Measurements from ENCODE around the gene INPP5A. TPM values are rescaled to one million over a fixed set of nuclear protein-coding genes. Genes with fewer than 3 reads are reported as not detected.

INPP5A gene
- total and polyA plus RNA-seq, 2 donors (not counting 1 experiment from before 2014, with no cell fraction given): 9.3 to 87.8 TPM

DNA sequence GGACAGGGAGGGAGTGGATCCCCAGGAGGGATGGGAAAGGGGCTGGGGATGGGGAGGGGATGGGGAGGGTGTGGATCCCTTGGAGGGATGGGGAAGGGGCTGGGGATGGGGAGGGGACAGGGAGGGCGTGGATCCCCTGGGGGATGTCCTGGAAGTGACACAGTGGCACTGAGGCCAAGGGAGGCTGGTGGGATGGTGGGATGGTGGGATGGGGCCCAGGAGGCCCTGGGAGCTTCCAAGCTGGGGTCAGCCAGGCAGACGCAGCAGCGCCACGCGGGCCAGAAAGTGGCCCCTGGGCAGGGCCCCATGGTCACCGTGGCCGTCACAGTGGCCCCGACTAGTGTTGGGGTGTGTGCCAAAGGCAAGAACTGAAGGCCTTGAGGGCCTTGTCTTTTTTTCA is 67.8 kb downstream of the INPP5A start:
- Histone ChIP-seq H3K36me3 (replicated peaks in 1 of 2; ENCODE audit: control extremely low read depth in 1 of 2, control insufficient read depth in 1 of 2, extremely low read depth in 1 of 2, insufficient read depth in 2 of 2, low read length in 1 of 2) (peaks cover 0 to 10% of the 10 kb centered on the region in 2 experiments), H3K27ac (ENCODE audit: low read length in 2 of 2) (no peak overlapping the region), H2AFZ (ENCODE audit: insufficient read depth, low read depth, low read length, poor library complexity, severe bottlenecking) (no peak overlapping the region), H3K9ac (ENCODE audit: low read length) (no peak overlapping the region), H3K27me3 (replicated peaks in 1 of 4; ENCODE audit: control extremely low read depth in 1 of 4, control insufficient read depth in 3 of 4, insufficient read depth in 4 of 4, low read length in 3 of 4) (no peaks in the 10 kb centered on the region), H3K4me1 (ENCODE audit: control insufficient read depth in 2 of 2, insufficient read depth in 2 of 2, low read length in 2 of 2) (no peaks in the 10 kb centered on the region), H3K4me3 (ENCODE audit: control extremely low read depth in 1 of 5, extremely low read depth in 1 of 5, insufficient read depth in 1 of 5, low read depth in 2 of 5, low read length in 4 of 5) (no peak overlapping the region), H4K20me1 (ENCODE audit: control insufficient read depth, insufficient read depth, low read length, poor library complexity, severe bottlenecking) (peaks cover 80% of the 10 kb centered on the region), H3K4me2 (replicated peaks; ENCODE audit: low read depth, low read length, poor library complexity, severe bottlenecking) (no peak overlapping the region), H3K9me3 (ENCODE audit: control extremely low read depth in 1 of 3, control insufficient read depth in 2 of 3, insufficient read depth in 1 of 3, low read length in 2 of 3) (peaks cover 0 to 7% (median 5%) of the 10 kb centered on the region in 3 donors), H3K79me2 (ENCODE audit: control insufficient read depth, insufficient read depth, low read length) (peaks cover 97% of the 10 kb centered on the region)
- DNase-seq (no peak), ATAC-seq (ENCODE audit: low read depth) (no peak)
- Mint-ChIP-seq H3K27ac (no peak overlapping the region), H3K4me1 (peaks cover 21% of the 10 kb centered on the region), H3K9me3 (ENCODE audit: insufficient read depth) (peaks cover 2% of the 10 kb centered on the region), H3K27me3 (no peaks in the 10 kb centered on the region), H3K4me3 (no peak overlapping the region)
- POLR2A ChIA-PET: no interaction called here
- WGBS (ENCODE audit: insufficient coverage): 85% methylated on average over 7 of the region's 8 CpGs
- TF ChIP-seq EZH2 (IDR thresholded peaks at IDR 0.05; ENCODE audit: borderline replicate concordance, insufficient read depth, low read depth, low read length, poor library complexity, severe bottlenecking): no peak
- TF ChIP-seq, protein P1, sequence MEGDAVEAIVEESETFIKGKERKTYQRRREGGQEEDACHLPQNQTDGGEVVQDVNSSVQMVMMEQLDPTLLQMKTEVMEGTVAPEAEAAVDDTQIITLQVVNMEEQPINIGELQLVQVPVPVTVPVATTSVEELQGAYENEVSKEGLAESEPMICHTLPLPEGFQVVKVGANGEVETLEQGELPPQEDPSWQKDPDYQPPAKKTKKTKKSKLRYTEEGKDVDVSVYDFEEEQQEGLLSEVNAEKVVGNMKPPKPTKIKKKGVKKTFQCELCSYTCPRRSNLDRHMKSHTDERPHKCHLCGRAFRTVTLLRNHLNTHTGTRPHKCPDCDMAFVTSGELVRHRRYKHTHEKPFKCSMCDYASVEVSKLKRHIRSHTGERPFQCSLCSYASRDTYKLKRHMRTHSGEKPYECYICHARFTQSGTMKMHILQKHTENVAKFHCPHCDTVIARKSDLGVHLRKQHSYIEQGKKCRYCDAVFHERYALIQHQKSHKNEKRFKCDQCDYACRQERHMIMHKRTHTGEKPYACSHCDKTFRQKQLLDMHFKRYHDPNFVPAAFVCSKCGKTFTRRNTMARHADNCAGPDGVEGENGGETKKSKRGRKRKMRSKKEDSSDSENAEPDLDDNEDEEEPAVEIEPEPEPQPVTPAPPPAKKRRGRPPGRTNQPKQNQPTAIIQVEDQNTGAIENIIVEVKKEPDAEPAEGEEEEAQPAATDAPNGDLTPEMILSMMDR (IDR thresholded peaks at IDR 0.05): no peak
- intact Hi-C loops (cut with micrococcal nuclease): no loop called here
- CTCF ChIA-PET: no interaction called here

DNA sequence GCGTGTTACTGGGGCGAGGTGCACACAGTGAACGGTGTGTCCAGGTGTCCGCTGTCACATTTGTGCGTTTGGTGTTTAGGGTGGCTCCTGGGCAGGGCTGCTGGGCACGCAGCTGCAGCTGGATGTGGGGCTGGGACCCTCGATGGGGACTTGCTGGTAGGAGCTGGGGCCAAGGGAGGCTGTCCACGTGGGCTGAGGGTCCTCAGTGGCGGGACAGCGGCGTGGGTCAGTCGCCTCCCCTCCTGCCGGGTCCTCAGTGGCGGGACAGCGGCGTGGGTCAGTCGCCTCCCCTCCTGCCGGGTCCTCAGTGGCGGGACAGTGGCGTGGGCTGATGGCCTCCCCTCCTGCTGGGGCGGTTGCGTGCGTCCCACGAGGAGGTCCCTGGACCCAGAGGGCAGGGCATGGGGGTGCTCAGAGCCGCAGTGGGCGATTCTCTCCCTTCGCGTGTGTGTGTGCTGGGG is 68.5 kb downstream of the INPP5A start:
- Histone ChIP-seq H4K20me1 (ENCODE audit: control insufficient read depth, insufficient read depth, low read length, poor library complexity, severe bottlenecking) (peaks cover 87% of the 10 kb centered on the region), H3K36me3 (replicated peaks in 1 of 2; ENCODE audit: control extremely low read depth in 1 of 2, control insufficient read depth in 1 of 2, extremely low read depth in 1 of 2, insufficient read depth in 2 of 2, low read length in 1 of 2) (peaks cover 0 to 10% of the 10 kb centered on the region in 2 experiments), H3K27ac (ENCODE audit: low read length in 2 of 2) (no peak overlapping the region), H3K9me3 (ENCODE audit: control extremely low read depth in 1 of 3, control insufficient read depth in 2 of 3, insufficient read depth in 1 of 3, low read length in 2 of 3) (peaks cover 0 to 5% (median 2%) of the 10 kb centered on the region in 3 donors), H3K4me1 (ENCODE audit: control insufficient read depth in 2 of 2, insufficient read depth in 2 of 2, low read length in 2 of 2) (peaks cover 0 to 1% of the 10 kb centered on the region in 2 donors), H3K27me3 (replicated peaks in 1 of 4; ENCODE audit: control extremely low read depth in 1 of 4, control insufficient read depth in 3 of 4, insufficient read depth in 4 of 4, low read length in 3 of 4) (no peaks in the 10 kb centered on the region), H3K4me2 (replicated peaks; ENCODE audit: low read depth, low read length, poor library complexity, severe bottlenecking) (no peak overlapping the region), H3K4me3 (ENCODE audit: control extremely low read depth in 1 of 5, extremely low read depth in 1 of 5, insufficient read depth in 1 of 5, low read depth in 2 of 5, low read length in 4 of 5) (no peak overlapping the region), H3K9ac (ENCODE audit: low read length) (no peak overlapping the region), H2AFZ (ENCODE audit: insufficient read depth, low read depth, low read length, poor library complexity, severe bottlenecking) (no peak overlapping the region), H3K79me2 (ENCODE audit: control insufficient read depth, insufficient read depth, low read length) (peaks cover 97% of the 10 kb centered on the region)
- Mint-ChIP-seq H3K9me3 (ENCODE audit: insufficient read depth) (no peaks in the 10 kb centered on the region), H3K4me3 (no peak overlapping the region), H3K27me3 (no peaks in the 10 kb centered on the region), H3K27ac (no peak overlapping the region), H3K4me1 (peaks cover 25% of the 10 kb centered on the region)
- CTCF ChIA-PET: no interaction called here
- intact Hi-C loops (cut with micrococcal nuclease): no loop called here
- 95% methylated on average over 13 of the region's 28 CpGs for WGBS (ENCODE audit: insufficient coverage)
- POLR2A ChIA-PET: no interaction called here
- DNase-seq: no peak
- TF ChIP-seq EZH2 (IDR thresholded peaks at IDR 0.05; ENCODE audit: borderline replicate concordance, insufficient read depth, low read depth, low read length, poor library complexity, severe bottlenecking): no peak
- TF ChIP-seq, protein P1 (IDR thresholded peaks at IDR 0.05): no peak
- no peak for ATAC-seq (ENCODE audit: low read depth)
